HG03521 (cell line): ENCODE data around the gene ZNF428.
A peak's percentile ranks its signal among the peaks of the same experiment; 100 is the strongest.
"Not testable (repeated sequence)": the region's sequence is repeated elsewhere in the genome, so short reads cannot be mapped to it uniquely, and the experiment has no call there.

Experiments used
- ATAC-seq: cut with Tn5 transposase; IDR thresholded peaks from one replicate; pipeline ENCODE4 v1.9.1; 2021; ENCODE audit warnings: mild to moderate bottlenecking, moderate library complexity; ENCODE audit not compliant: unreplicated experiment

ZNF428 gene

DNA sequence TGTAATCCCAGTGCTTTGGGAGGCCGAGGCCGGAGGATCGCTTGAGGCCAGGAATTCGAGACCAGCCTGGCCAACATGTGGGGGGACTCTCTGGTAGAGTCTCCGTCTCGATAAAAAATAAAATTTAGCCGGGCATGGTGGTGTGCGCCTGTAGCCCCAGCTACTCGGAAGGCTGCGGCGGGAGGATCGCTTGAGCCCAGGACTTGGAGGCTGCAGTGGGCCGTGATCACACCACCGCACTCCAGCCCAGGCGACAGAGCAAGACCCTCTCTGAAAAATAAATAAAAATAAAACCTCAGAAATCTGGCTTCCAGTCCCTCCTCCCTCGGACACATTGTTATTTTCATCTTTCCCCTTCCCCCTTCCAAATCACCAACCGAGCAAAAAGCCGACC lies 23.8 kb downstream of the ZNF428 start:
- peak; percentile 0 for ATAC-seq

DNA sequence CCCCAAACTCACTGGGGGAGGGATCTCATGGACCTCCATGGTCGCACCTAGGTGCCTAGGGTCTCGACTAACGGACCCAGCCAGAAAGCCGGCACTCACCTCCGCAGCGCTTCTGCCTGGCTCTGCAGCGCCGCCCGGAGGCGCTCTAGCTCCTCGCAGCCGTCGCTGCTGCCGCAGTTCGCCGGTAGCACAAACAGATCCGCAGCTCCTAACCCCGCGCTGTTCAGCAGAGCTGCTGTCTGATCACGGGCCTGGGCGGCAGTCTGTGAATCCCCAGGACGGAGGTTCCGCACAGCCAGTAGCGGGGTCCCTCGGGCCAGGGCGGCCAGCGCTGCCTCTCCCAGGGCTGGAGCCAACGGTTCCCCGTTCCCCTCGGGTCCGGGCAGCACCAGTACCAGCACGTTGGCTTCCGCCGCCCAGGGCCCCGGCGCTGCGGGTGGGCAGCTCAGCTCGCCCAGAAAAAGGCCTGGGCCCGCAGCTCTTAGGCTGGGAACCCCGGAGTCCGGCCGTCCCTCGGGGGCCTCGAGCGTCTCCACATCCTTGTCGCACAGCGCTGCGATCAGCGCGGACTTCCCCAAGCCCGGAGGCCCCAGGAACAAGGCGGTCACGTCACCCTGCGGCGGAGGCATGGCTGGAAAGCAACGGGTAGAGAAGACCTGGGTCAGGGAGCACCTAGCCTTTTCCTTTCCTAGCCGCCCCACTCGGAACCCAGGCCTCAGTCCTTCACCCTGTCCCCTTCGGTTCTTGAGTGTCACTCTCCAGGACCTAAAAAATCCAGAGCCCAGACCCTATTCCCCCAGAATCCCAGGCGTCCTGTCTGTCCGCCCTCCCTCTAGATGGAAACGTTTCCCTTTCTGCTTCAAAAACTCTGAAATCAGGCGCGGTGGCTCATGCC lies 24.5 kb downstream of the ZNF428 start:
- no peak for ATAC-seq

DNA sequence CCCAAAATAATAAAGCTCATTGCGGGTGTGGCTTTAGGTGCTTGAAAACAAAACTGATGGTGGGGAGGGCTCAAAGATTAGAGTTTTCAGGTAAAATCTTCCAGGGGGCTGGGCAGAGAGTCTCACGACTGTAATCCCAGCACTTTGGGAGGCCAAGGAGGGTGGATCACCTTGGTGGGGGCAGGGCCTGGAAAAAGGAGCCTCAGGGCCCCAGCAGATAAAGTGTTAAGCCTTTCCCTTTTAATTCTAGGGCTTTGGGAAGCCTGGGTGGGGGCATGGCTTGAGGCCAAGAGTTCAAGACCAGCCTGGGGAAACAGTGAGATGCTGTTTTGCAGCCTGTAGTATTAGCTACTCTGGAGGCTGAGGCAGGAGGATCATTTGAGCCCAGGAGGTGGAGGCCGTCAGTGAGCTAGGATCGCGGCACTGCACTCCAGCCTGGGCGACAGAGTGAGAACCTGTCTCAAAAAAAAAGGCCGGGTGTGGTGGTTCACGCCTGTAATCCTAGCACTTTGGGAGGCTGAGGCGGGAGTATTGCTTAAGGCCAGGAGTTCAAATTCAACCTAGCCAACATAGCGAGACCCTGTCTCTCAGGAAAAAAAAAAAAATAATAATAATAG lies 25.2 kb downstream of the ZNF428 start:
- no peak for ATAC-seq

DNA sequence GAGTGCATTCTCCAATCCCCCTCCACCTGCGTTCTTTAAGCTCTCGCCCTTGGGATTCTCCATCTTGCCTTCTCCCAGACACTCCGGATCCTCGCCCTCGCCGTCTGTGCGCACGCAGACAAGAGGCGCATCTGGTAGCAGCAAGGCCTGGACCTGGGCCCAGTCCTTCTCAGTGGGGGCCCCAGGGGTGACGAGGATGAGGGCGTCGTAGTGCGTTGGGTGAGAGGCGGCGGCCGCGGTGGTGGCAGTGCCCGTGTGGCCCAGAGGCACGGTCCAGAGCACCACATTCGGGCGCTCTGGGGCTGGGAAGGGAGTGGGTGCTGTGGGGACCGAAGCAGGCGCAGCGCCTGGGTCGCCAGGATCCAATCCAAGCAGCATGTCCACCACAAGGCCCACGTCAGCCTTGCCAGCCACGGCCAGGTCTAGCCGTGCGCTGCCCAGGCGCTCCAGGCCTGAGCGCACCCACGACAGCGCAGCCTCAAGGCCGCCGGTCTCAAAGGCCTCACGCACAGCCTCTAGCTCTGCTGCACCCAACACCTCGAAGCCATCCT lies 26.6 kb downstream of the ZNF428 start:
- no peak for ATAC-seq

DNA sequence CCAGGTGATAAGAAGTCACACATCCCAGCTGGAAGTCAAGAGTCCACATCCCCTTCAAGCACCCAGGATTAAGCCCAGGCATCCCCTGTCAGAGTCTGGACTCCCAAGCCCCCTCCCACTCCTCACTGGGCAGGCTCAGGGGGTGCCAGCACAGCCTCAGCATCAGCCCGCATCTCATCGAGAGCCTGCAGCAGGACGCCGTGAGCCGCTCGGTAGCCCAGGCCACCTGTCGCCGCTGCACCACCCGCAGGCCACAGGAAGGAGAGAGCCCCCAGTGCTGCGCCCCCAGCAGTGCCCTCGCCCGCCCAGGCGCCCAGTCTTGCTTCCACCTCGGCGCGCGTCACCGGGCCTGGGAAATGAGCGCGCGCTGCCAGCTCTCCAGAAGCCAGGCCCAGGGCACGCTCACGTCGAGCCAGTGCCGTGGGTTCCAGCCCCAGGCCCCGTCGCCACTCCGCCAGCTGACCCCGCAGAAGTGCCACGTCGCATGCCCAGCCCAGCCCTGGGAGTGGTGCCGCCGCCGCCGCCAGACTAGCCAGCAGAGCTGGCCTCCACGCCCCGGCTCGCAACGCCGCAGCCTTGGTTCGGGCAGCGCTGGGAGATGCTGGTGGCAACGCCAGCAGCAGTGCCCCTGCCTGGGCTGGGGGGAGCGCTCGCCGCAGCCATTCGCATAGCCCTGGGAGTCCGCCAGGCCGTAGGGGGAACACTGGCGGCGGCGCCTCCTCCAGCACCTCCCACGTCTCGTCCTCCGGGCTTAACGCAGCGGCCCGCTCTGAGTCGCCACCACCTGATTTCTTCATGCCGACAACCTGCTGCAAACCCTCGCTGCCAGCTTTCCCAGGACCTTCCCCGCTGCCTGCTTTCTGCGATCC lies 27.3 kb downstream of the ZNF428 start:
- ATAC-seq = no peak

DNA sequence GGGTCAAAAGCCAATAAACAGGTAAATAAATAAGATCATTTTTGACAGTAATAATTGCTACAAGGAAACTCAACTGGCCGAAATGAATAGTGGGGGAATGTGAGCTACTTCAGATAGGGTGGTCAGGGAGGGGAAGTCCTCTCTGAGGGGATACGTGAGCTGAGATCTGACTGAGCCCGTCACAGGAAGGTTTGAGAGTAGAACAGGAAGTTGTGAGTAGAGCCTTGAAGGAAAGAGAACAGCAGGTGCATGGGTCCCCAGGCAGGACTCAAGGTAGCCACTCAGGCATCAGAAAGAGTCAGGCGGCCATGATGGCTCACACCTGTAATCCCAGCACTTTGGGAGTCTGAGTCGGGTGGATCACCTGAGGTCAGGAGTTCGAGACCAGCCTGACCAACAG lies 29.8 kb downstream of the ZNF428 start:
- no peak for ATAC-seq

DNA sequence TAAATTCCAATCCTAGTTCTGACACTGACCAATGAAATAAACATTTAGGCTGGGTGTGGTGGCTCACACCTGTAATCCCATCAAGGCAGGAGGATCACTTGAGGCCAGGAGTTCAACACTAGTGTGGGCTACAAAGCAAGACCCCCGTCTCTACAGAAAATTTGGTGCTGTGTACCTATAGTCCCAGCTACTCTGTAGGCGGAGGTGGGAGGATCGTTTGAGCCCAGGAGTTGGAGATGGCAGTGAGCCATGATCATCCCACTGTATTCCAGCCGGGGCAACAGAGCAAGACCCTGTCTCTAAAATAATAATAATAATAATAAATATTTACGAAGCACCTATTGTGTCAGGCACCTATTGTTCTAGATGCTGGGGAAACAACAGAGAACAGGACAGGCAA lies 30.2 kb downstream of the ZNF428 start:
- ATAC-seq = no peak

DNA sequence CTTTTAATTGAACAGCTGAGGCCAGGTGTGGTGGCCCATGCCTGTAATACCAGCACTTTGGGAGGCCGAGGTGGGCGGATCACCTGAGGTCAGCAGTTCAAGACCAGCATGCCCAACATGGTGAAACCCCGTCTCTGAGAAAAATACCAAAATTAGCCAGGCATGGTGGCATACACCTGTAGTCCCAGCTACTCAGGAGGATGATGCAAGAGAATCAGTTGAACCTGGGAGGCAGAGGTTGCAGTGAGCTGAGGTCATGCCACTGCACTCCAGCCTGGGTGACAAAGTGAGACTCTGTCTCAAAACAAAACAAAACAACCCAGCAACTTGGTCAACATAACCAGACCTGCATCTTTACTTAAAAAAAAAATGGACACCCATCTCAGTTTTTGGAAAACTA lies 32.4 kb downstream of the ZNF428 start:
- ATAC-seq = not testable (repeated sequence)

DNA sequence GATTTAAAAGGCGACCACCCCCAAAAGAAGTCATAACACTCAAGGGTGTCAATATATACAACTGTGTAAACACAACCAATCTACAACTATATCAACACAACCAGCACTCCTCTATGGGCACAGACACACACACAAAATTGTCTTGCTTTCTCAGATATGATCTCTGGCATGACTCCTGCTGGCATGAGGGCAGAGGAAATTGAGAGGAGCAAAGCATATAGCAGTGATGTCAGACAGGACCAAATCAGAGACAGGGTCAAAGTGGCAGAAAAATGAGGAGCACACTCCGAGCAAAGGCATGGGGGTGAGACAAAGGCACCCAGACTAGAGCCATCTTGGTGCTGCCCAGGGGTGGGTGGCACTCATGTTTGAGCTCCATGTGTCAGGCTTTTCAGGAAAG lies 33.1 kb downstream of the ZNF428 start:
- no peak for ATAC-seq

DNA sequence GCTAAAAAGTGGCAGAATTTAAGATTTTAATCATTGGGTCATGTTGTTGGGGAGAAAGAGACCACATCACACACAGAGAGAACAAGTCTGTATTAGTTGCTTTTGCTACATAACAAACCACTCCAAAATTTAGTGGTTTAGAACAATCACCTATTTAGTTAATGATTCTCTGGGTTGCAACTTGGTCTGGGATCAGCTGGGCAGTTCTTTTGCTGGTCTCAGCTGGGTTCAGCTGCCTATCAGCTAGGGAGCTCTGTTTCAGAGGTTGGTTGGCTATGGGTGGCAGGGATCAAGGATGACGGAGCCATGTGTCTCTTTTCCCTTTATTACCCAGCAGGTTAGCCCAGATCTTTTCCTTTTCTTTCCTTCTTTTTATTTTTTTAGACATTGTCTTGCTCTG lies 34.9 kb downstream of the ZNF428 start:
- no peak for ATAC-seq

DNA sequence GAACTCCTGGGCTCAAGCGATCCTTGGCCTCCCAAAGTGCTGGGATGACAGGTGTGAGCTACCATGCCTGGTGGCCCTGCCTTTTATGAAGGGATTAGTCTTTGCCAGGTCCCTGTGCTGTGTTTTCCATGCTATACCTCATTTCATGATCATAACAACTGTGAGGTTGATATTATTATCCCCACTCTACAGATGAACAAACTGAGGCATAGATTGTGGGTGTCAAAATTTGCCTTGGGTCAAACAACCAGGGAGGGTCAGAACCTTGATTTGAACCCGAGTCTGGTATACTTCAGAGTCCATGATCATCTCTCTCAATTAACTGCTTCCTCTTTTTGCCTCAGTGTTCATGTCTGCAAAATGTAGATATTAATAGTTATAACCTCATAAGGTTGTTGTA lies 36.9 kb downstream of the ZNF428 start:
- no peak for ATAC-seq

DNA sequence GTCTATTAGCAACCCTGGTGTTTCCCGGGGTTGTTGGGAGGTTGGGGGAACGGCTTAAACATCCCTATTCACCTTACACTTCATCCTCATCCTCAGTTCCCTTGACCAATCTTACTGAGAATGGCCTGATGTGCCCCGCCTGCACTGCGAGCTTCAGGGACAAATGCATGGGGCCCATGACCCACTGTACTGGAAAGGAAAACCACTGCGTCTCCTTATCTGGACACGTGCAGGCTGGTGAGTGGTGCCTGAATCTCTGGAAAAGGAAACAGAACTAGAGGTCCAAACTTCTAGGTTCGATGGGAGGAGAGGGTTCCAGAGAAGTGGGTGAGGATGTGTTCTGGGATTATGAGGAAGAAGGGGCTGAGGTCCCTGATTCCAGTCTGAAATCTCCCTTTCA lies 38.0 kb downstream of the ZNF428 start:
- no peak for ATAC-seq

DNA sequence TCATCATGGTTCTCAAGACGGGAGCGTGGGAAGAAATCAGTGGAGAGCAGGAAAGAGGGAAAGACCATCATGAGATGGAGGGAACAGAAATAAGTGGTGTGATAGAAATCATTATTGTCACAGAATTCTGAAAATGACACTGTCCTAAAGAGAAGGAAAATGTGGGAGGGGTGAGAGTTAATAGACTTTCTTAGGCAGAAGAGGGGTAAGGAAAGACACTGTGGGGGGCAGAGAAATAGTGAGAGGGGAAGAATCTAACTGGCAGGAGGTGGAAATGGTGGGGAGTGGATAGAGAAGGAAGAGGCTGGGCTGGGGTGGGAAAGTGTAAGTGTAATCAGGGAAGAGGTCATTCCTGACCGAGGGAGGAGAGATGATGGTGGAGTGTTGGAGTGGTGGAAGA lies 40.6 kb downstream of the ZNF428 start:
- ATAC-seq = no peak

DNA sequence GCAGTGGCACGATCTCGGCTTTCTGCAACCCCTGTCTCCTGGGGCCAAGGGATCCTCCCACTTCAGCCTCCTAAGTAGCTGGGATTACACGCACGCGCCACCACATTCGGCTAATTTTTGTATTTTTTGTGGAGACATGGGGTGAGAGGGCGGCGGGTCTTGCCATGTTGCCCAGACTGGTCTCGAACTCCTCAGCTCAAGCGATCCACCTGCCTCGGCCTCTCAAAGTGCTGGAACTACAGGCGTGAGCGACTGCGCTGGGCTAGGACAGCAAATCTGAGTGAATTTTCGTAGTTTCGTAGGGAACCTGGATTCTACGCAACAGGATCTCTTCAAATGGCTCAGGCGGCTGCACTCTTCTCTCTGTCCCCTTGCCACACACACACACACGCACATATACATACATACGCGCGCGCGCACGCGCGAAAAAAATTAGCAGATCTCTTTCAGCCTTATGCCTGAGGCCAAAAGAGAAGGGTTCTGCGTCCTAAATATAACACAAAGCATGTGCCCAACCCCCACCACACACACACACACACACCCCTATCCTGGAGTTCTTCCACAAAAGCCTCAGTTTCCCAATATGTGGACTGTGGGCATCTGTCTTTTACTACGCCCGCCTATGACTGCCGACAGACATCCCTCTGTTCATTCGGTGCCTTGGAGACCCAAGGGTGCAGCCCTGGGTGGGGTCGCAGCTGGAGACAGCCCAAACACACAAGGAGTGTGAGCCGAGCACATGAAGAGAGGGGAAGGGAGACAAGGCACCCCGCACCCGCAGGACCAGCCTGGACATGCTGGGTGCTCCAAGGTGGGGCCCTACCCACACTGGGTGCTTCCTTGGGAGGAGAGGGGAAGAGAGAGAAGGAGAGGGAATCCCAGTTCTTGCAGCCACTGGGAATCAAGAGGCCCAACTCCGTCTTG lies 43.2 kb downstream of the ZNF428 start:
- ATAC-seq = no peak

DNA sequence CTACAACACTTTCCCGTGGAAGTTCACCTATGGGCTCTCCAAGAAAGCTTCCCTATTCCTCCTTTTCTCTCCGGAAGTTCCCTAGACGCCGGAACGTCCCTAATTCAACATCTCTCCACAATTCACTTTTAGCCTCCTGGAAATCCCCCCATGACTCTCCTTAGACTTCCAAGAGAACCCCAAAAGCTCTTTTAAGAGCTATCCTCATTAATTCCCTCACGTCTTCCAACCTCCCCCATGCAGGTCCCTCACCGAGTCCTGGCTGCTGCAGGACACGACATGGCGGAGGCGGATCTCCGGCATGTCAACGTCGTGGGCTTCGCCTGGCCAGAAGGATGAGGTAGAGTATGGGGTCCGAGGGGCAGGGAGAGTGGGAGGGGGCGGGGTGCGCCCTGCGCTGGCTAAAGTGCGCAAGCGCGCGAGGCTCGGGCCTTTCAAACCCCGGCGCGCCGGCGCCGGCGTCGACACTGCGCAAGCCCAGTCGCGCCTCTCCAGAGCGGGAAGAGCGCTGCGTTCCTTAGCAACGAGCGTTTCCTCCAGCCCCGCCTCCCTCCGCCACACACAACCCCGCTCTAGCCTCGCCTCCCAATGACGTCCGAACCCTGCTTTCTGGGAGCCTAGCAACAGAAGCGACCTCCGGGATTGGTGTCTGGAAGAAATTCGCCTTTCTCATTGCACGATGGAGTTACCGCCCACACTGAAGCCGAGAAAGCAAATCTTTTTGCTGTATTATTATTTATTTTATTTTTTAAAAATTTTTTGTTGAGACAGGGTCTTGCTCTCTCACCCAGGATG lies 44.1 kb downstream of the ZNF428 start, which contains the start of the genes PINLYP and XRCC1:
Gene PINLYP, plus strand, starts transcription at position 646 of the 795 bp plus-strand sequence. CDS start 1,391 bp downstream, outside the sequence.
Gene XRCC1, minus strand, starts transcription at position 372 of the 795 bp plus-strand sequence. Its CDS starts 69 bp downstream, at position 303.
- peak; percentile 96 for ATAC-seq

DNA sequence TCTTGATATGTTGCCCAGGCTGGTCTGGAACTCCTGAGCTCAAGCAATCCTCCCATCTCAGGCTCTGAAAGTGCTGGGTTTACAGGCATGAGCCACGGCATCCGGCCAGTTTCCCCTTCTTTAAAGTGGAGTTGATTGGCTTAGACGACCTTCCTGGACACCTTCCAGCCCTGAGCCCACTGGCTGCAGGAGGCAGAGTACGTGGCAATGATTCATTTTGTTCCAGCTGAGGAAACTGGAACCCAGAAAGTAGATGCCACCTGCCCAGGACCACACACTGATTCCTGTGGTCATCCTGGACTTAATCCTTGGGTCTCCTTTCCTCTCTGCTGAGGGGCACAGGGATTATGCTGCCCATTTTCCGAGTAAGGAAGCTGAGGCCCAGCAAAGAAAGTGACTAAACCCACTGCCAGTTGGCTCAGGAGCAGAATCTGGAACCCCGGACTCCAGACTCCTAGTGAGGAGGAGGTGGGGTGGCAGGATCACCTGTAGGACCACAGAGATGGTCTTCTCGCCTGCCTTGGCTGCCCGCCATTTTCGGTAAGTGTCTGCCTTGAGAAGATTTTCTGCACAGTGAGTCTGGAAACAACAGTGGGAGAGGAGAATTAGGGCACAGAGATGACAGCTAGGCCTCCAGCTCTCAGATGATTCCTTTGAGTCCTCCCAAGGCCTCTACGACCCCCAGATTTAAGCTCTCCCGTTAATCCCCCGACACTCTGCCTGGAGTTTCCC lies 44.8 kb downstream of the ZNF428 start:
- ATAC-seq = no peak

DNA sequence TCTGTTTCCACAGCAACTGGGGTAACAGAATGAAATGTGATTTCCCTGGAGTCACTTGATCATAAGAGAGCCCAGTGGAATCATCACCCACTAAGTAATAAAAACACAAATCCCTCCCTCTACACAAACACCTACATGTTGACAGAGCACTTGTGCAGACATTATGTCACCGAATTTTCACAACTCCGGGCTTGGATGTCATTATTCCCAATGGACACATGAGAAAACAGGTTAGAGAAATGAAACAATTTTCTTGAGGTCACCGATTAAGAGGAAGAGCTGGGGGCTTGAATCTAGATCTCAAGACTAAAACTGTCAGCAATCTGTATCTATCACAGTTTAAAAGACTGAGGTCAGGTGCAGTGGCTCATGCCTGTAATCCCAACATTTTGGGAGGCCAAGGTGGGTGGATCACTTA lies 47.2 kb downstream of the ZNF428 start:
- no peak for ATAC-seq

DNA sequence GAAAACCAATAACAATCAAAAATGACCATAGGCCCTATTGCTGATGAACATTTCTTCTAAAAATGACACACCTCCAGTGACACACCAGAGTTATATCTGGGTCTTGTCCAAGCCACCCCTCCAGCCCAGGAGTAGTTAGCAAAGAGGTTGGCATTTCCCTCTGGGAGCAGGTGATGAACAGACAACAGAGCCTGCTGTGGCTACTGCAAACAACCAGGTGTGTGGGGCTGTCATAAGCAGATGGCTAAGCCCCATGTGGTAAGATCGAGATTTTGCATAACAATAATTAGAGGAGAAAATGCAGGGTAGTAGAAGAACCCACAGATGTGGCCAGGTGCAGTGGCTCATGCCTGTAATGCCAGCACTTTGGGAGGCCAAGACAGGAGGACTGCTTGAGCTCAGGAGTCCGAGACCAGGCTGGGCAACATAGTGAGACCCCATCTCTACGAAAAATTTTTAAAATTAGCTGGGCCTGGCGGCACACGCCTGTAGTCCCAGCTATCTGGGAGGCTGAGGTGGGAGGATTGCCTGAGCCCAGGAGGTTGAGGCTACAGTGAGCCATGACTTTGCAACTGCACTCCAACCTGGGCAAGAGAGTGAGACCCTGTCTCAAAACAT lies 49.1 kb downstream of the ZNF428 start:
- ATAC-seq = no peak
